LoVo (cell line): ENCODE measurements around the gene ZC3H14.

Experiments used
- DNase-seq: peaks from one replicate; pipeline ENCODE4 v3.0.0-alpha.2; 2016; ENCODE audit warnings: low spot score

ZC3H14 gene

GRCh38 chr14:88551980-88552431 lies 10.8 kb upstream of the ZC3H14 start:
- no peak for DNase-seq

GRCh38 chr14:88552876-88553275 lies 10.0 kb upstream of the ZC3H14 start:
- no peak for DNase-seq

GRCh38 chr14:88553886-88554456 lies 8.9 kb upstream of the ZC3H14 start:
- no peak for DNase-seq

- DNase-seq: peak; percentile 66
Measured at GRCh38 chr14:88554457-88555286, 8.2 kb upstream of the ZC3H14 start, which contains the start of gene PTPN21. Gene PTPN21, minus strand, starts transcription at chr14:88555007. Its CDS starts 4,590 bp downstream, at chr14:88550417.

- no peak for DNase-seq
Measured at GRCh38 chr14:88556581-88556980, 6.3 kb upstream of the ZC3H14 start.

GRCh38 chr14:88559852-88560251 lies 3.0 kb upstream of the ZC3H14 start:
- DNase-seq: no peak

- DNase-seq: no peak
Measured at GRCh38 chr14:88562532-88562830, 356 bp upstream of the ZC3H14 start.

GRCh38 chr14:88563845-88564244 lies 1.0 kb downstream of the ZC3H14 start:
- DNase-seq: no peak

GRCh38 chr14:88565427-88565826 lies 2.6 kb downstream of the ZC3H14 start:
- DNase-seq: no peak

- no peak for DNase-seq
Measured at GRCh38 chr14:88568196-88568595, 5.4 kb downstream of the ZC3H14 start.

- no peak for DNase-seq
Measured at GRCh38 chr14:88572117-88572516, 9.3 kb downstream of the ZC3H14 start.

GRCh38 chr14:88576222-88576621 lies 13.4 kb downstream of the ZC3H14 start:
- no peak for DNase-seq

- DNase-seq: no peak
Measured at GRCh38 chr14:88584451-88584850, 21.6 kb downstream of the ZC3H14 start.

GRCh38 chr14:88588081-88588480 lies 25.2 kb downstream of the ZC3H14 start:
- DNase-seq: no peak

- no peak for DNase-seq
Measured at GRCh38 chr14:88590173-88590572, 27.3 kb downstream of the ZC3H14 start.

- DNase-seq: no peak
Measured at GRCh38 chr14:88592031-88592430, 29.2 kb downstream of the ZC3H14 start.

- no peak for DNase-seq
Measured at GRCh38 chr14:88597038-88597437, 34.2 kb downstream of the ZC3H14 start.

GRCh38 chr14:88597601-88598000 lies 34.8 kb downstream of the ZC3H14 start:
- no peak for DNase-seq

- no peak for DNase-seq
Measured at GRCh38 chr14:88598097-88598675, 35.3 kb downstream of the ZC3H14 start.

- no peak for DNase-seq
Measured at GRCh38 chr14:88599326-88599725, 36.5 kb downstream of the ZC3H14 start.

- no peak for DNase-seq
Measured at GRCh38 chr14:88599761-88600439, 37.1 kb downstream of the ZC3H14 start.

GRCh38 chr14:88604212-88604611 lies 41.4 kb downstream of the ZC3H14 start:
- DNase-seq: no peak

- DNase-seq: no peak
Measured at GRCh38 chr14:88605594-88605993, 42.8 kb downstream of the ZC3H14 start.
